Hepatocyte (in vitro differentiated cells): ENCODE results near the gene ARHGAP6.

Experiments
- EZH2 ChIP-seq: fragments of 200-600 bp; sonication (generic); IDR thresholded peaks from 2 replicates; pipeline ENCODE4 v1.6.1; 2016; ENCODE audit warnings: antibody characterized with exemption, mild to moderate bottlenecking, borderline replicate concordance
- EZH2phosphoT487 ChIP-seq: fragments of 200-600 bp; sonication (generic); IDR thresholded peaks from one replicate; pipeline ENCODE4 v1.6.1; 2018; ENCODE audit warnings: antibody characterized with exemption, mild to moderate bottlenecking, low read depth, moderate library complexity; ENCODE audit not compliant: unreplicated experiment, severe bottlenecking
- TF ChIP-seq, protein P1 (sequence below): fragments of 200-600 bp; sonication (generic); IDR thresholded peaks from 2 replicates; pipeline ENCODE4 v1.5.1; 2016; ENCODE audit warnings: antibody characterized with exemption, mild to moderate bottlenecking; ENCODE audit not compliant: poor library complexity

- TF ChIP-seq, protein P1, sequence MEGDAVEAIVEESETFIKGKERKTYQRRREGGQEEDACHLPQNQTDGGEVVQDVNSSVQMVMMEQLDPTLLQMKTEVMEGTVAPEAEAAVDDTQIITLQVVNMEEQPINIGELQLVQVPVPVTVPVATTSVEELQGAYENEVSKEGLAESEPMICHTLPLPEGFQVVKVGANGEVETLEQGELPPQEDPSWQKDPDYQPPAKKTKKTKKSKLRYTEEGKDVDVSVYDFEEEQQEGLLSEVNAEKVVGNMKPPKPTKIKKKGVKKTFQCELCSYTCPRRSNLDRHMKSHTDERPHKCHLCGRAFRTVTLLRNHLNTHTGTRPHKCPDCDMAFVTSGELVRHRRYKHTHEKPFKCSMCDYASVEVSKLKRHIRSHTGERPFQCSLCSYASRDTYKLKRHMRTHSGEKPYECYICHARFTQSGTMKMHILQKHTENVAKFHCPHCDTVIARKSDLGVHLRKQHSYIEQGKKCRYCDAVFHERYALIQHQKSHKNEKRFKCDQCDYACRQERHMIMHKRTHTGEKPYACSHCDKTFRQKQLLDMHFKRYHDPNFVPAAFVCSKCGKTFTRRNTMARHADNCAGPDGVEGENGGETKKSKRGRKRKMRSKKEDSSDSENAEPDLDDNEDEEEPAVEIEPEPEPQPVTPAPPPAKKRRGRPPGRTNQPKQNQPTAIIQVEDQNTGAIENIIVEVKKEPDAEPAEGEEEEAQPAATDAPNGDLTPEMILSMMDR: no peak
- TF ChIP-seq EZH2phosphoT487 (no peak), EZH2 (no peak)
Measured at GRCh38 chrX:11401966-11402365, 263.8 kb downstream of the ARHGAP6 start.
